AG04450 (cell line): Measurements from ENCODE around the gene SUSD4. TPM values are rescaled to one million over a fixed set of nuclear protein-coding genes. Genes with fewer than 3 reads are reported as not detected.
"Not testable (repeated sequence)": the region's sequence is repeated elsewhere in the genome, so short reads cannot be mapped to it uniquely, and the experiment has no call there.

Experiments used
- CTCF ChIA-PET: fragments of 300-600, 350-600 bp; formaldehyde crosslinking; extraction: SDS; loops from one replicate; lab custom pipeline; 2022; ENCODE audit warnings: antibody characterized with exemption, inconsistent platforms; lab: Charles Lee
- POLR2A ChIA-PET: fragments of 350-600 bp; formaldehyde crosslinking; extraction: SDS; loops from one replicate; lab custom pipeline; 2021; ENCODE audit warnings: antibody characterized with exemption, inconsistent platforms; lab: Yijun Ruan, JAX
- DNase-seq: peaks from one replicate; pipeline ENCODE4 v3.0.0-alpha.2; 2011; ENCODE audit warnings: low read depth, low spot score
- H3K27ac ChIP-seq: one replicate; pipeline ENCODE4 v1.5.1; 2012; ENCODE audit warnings: low read depth, low read length, control low read depth
- H3K27me3 ChIP-seq: one replicate; pipeline ENCODE4 v1.6.0; 2012; ENCODE audit warnings: low read length; ENCODE audit not compliant: control insufficient read depth, insufficient read depth
- H3K4me3 ChIP-seq: 2 replicates; pipeline ENCODE4 v1.5.1; 2011; ENCODE audit warnings: mild to moderate bottlenecking, low read depth, low read length, control low read depth
- H3K9me3 ChIP-seq: 2 replicates; pipeline ENCODE4 v1.5.1; 2012; ENCODE audit warnings: low read length; ENCODE audit not compliant: control insufficient read depth, insufficient read depth
- CTCF ChIP-seq: IDR thresholded peaks from 2 replicates; pipeline ENCODE4 v1.5.1; 2011; ENCODE audit warnings: low read depth, low read length, control low read depth, inconsistent platforms
- polyA plus RNA-seq: library from polyadenylated mRNA; depleted of rRNA; stranded (reverse); fragments of >200 nt; gene quantifications from 2 replicates; pipeline ENCODE4 v1.2.3, GENCODE V29; 2011

SUSD4 gene
- polyA plus RNA-seq, 1 experiment = 0.29 TPM

- Histone ChIP-seq H3K27me3 (no peaks in the 10 kb centered on the region), H3K27ac (no peak overlapping the region), H3K4me3 (no peak overlapping the region), H3K9me3 (no peaks in the 10 kb centered on the region)
- TF ChIP-seq CTCF = no peak
- CTCF ChIA-PET = interaction anchor here (2.7 kb wide), 1 partner anchor 276 kb away, joined by 13 read pairs; no protein-coding TSS in a partner anchor
- POLR2A ChIA-PET = no interaction called here
- no peak for DNase-seq
Observed at GRCh38 chr1:223410036-223410435, 46.1 kb upstream of the SUSD4 start.

- DNase-seq = no peak
- H3K9me3 ChIP-seq = no peaks in the 10 kb centered on the region
- no peaks in the 10 kb centered on the region for H3K27me3 ChIP-seq
- POLR2A ChIA-PET = no interaction called here
- TF ChIP-seq CTCF = no peak
- CTCF ChIA-PET = no interaction called here
- H3K4me3 ChIP-seq = no peak overlapping the region
- H3K27ac ChIP-seq = no peak overlapping the region
Observed at GRCh38 chr1:223405507-223405906, 41.5 kb upstream of the SUSD4 start.

GRCh38 chr1:223403184-223403815 lies 39.3 kb upstream of the SUSD4 start:
- Histone ChIP-seq H3K4me3 (no peak overlapping the region), H3K9me3 (no peaks in the 10 kb centered on the region), H3K27me3 (no peaks in the 10 kb centered on the region), H3K27ac (no peak overlapping the region)
- TF ChIP-seq CTCF = no peak
- POLR2A ChIA-PET = no interaction called here
- no peak for DNase-seq
- CTCF ChIA-PET = no interaction called here

- Histone ChIP-seq H3K9me3 (no peaks in the 10 kb centered on the region), H3K27me3 (no peaks in the 10 kb centered on the region), H3K4me3 (no peak overlapping the region), H3K27ac (no peak overlapping the region)
- ChIA-PET CTCF (no interaction called here), POLR2A (no interaction called here)
- TF ChIP-seq CTCF = no peak
- DNase-seq = no peak
Observed at GRCh38 chr1:223402790-223403142, 38.8 kb upstream of the SUSD4 start.

- H3K27me3 ChIP-seq = no peaks in the 10 kb centered on the region
- TF ChIP-seq CTCF = no peak
- DNase-seq = peak; percentile 36
- no peak overlapping the region for H3K4me3 ChIP-seq
- CTCF ChIA-PET = no interaction called here
- no peaks in the 10 kb centered on the region for H3K9me3 ChIP-seq
- POLR2A ChIA-PET = interaction anchor here (0.7 kb wide), 1 partner anchor 9 kb away, joined by 4 read pairs; no protein-coding TSS in a partner anchor
- no peak overlapping the region for H3K27ac ChIP-seq
Observed at GRCh38 chr1:223401873-223402789, 38.2 kb upstream of the SUSD4 start.

- H3K27ac ChIP-seq, H3K4me3 ChIP-seq, H3K27me3 ChIP-seq, POLR2A ChIA-PET, DNase-seq, CTCF ChIA-PET, H3K9me3 ChIP-seq: not testable (repeated sequence)
Observed at GRCh38 chr1:223399393-223399792, 35.4 kb upstream of the SUSD4 start.
